Adrenal gland (tissue), 12 donors: ENCODE results near the gene TMPRSS4. TPM values are rescaled to one million over a fixed set of nuclear protein-coding genes. Genes with fewer than 3 reads are reported as not detected.
A peak's percentile ranks its signal among the peaks of the same experiment; 100 is the strongest.

ENCODE experiments used
- DNase-seq, 7 donors: peaks; one replicate each; pipeline ENCODE4 v3.0.0-alpha.2; 2019 to 2020
- H3K27ac ChIP-seq, 5 donors: fragments of 200-600 bp; sonication (generic) in 4 of 5; 1 replicate in 3 of 5; 2 replicates in 2 of 5; pipeline versions ENCODE4 v1.5.1 to v1.8.0; 2016 to 2020; ENCODE audit warnings: mild to moderate bottlenecking in 1 of 5
- H3K27me3 ChIP-seq: fragments of 200-600 bp; 2 replicates; pipeline ENCODE4 v1.8.0; 2021
- H3K36me3 ChIP-seq, 2 donors: fragments of 200-600 bp; replicated peaks in 1 of 2; 1 replicate in 1 of 2; 2 replicates in 1 of 2; pipeline versions ENCODE4 v1.5.1 to v1.8.0; 2018 to 2022
- H3K4me1 ChIP-seq, 2 donors: fragments of 200-600 bp; replicated peaks in 1 of 2; 1 replicate in 1 of 2; 2 replicates in 1 of 2; pipeline versions ENCODE4 v1.5.1 to v1.8.0; 2018 to 2021
- H3K4me3 ChIP-seq, 4 donors: fragments of 200-600 bp; sonication (generic) in 3 of 4; one replicate each; pipeline ENCODE4 v1.5.1; 2016 to 2018
- H3K9me3 ChIP-seq, 3 donors: fragments of 200-600 bp; sonication (generic) in 1 of 3; replicated peaks in 1 of 3; 1 replicate in 2 of 3; 2 replicates in 1 of 3; pipeline versions ENCODE4 v1.5.1 to v1.8.0; 2016 to 2021
- POLR2A ChIP-seq, 2 donors: fragments of 450-650 bp; IDR thresholded peaks; one replicate each; pipeline ENCODE4 v1.6.1; 2017; ENCODE audit warnings: antibody characterized with exemption in 2 of 2, mild to moderate bottlenecking in 2 of 2, moderate library complexity in 1 of 2
- WGBS, 4 donors: extraction: QIAGEN DNeasy Blood & Tissue Kit in 2 of 4; methylation state at CpG; one replicate each; pipeline versions ENCODE4 v1.1.5 to v1.1.7; 2013 to 2017; 5-methylcytosine and 5-hydroxymethylcytosine counted together
- intact Hi-C, 2 donors: fragments of 100-400 bp; cut with DNase I; formaldehyde crosslinking; loops; one replicate each; pipeline versions ENCODE4 v1.14.1 to v1.15.0; 2022 to 2023
- polyA plus RNA-seq, 3 donors: library from polyadenylated mRNA; stranded (reverse); fragments of 200-250 nt in 2 of 3; fragments of 350-450 nt in 1 of 3; fragmentation: Illumina TruSeq in 1 of 3; extraction: RNeasy Lipid Tissue Mini Kit (QIAGEN cat#74804) in 1 of 3; gene quantifications; one replicate each; pipeline ENCODE4 v1.2.3, GENCODE V29; 2013 to 2014
- total RNA-seq, 9 donors: library from RNA; depleted of rRNA in 4 of 9; stranded (reverse); fragments of >200 nt in 4 of 9; fragments of 120-200 nt in 1 of 9; fragmentation: NEBNext Ultra II Directional in 1 of 9; extraction: Animal tissue kit (Norgen Biotek cat#: 25700) in 1 of 9; gene quantifications; one replicate each; pipeline versions ENCODE4 v1.1.0 to v1.2.4, GENCODE V29; 2013 to 2023
- TF ChIP-seq, protein P1 (sequence below), 6 experiments: fragments of 450-650 bp in 4 of 6; fragments of 200-600 bp in 2 of 6; sonication (generic) in 1 of 6; IDR thresholded peaks; 1 replicate in 5 of 6; 2 replicates in 1 of 6; pipeline versions ENCODE4 v1.5.1 to v1.8.0; 2016 to 2021; ENCODE audit warnings: antibody characterized with exemption in 6 of 6, mild to moderate bottlenecking in 2 of 6, moderate library complexity in 1 of 6
- donor health status: healthy with polysubstance abuse.
- donor health status: Bipolar disorder and iron deficiency.
- donor health status: DM: yes; HTN: yes; CAD: no.
- donor health status: DM: no; HTN: no; CAD: no.
- donor health status: DM: no; HTN: no; CAD: no.
- donor health status: DM: yes; HTN: yes; CAD: no.

Gene TMPRSS4
- total and polyA plus RNA-seq, 12 donors = 0.13 to 0.43 (median 0.27) TPM; not detected in 8

DNA sequence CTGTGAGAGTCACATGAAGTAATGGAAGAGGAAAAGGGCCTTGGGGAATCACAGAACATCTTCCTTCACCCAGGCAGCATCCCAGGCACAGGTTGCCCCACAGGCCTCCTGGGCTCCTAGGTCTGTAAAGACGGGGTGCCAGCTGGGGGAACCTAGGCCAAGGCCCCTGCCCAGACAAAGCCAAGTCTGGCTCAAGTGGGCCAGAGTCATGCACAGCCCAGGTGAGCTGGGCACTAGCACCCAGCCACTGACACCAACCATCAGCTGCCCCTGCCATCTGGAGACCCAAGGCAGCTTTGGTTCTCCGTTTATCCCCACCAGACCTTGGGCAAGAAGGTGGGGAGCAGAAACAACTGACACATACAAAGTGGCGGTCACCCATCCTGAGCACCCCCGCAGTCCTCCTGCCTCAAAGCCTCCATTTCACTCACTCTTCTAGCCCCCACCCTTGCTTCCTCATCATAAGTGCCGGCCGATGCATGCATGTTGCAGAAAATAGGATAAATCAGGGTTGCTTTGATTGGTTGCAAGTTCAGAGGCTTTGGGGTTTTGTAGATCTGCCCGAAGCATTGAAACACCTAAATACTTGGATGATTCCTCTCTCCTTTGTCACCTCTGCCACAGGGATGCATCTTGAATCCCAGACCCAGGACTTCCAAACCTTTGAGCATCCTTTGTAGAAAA lies 26.5 kb upstream of the TMPRSS4 start:
- Histone ChIP-seq H3K27ac (no peak overlapping the region), H3K36me3 (no peaks in the 10 kb centered on the region), H3K4me3 (no peak overlapping the region), H3K27me3 (no peaks in the 10 kb centered on the region), H3K4me1 (no peaks in the 10 kb centered on the region), H3K9me3 (no peaks in the 10 kb centered on the region)
- TF ChIP-seq, protein P1, sequence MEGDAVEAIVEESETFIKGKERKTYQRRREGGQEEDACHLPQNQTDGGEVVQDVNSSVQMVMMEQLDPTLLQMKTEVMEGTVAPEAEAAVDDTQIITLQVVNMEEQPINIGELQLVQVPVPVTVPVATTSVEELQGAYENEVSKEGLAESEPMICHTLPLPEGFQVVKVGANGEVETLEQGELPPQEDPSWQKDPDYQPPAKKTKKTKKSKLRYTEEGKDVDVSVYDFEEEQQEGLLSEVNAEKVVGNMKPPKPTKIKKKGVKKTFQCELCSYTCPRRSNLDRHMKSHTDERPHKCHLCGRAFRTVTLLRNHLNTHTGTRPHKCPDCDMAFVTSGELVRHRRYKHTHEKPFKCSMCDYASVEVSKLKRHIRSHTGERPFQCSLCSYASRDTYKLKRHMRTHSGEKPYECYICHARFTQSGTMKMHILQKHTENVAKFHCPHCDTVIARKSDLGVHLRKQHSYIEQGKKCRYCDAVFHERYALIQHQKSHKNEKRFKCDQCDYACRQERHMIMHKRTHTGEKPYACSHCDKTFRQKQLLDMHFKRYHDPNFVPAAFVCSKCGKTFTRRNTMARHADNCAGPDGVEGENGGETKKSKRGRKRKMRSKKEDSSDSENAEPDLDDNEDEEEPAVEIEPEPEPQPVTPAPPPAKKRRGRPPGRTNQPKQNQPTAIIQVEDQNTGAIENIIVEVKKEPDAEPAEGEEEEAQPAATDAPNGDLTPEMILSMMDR (IDR thresholded peaks at IDR 0.05) = no peak
- 88 to 92% (median 91%) methylated on average over 7 of the region's 7 CpGs for WGBS, 4 donors
- peak in 2 of 7 donors; percentile 3 to 29 for DNase-seq
- intact Hi-C loops = loop anchor here (5.0 to 10.0 kb wide), 4 partner anchors 103 to 626 kb away; no protein-coding TSS in a partner anchor

DNA sequence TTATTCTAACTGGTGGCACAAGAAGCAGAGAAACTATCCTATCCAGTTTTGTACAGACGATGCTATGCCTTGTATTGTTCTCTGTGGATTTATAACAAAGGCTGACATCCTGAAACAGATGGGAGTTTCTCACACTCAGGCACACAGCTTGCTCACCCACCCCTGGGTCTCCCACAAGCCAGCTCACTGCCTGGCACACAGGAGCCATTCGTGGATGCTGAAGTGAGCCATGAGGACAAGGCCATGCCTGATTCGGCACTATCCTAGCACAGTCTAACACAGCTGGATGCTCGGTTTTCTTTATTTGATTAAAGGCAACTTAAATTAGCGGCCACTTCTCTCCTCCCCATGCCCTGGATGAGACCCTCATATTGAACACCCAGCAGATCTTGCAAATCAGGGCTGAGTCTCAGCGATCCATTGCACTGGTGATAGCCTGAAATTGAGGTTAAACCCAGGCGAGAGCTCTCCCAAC lies 25.7 kb upstream of the TMPRSS4 start:
- no peak for DNase-seq

DNA sequence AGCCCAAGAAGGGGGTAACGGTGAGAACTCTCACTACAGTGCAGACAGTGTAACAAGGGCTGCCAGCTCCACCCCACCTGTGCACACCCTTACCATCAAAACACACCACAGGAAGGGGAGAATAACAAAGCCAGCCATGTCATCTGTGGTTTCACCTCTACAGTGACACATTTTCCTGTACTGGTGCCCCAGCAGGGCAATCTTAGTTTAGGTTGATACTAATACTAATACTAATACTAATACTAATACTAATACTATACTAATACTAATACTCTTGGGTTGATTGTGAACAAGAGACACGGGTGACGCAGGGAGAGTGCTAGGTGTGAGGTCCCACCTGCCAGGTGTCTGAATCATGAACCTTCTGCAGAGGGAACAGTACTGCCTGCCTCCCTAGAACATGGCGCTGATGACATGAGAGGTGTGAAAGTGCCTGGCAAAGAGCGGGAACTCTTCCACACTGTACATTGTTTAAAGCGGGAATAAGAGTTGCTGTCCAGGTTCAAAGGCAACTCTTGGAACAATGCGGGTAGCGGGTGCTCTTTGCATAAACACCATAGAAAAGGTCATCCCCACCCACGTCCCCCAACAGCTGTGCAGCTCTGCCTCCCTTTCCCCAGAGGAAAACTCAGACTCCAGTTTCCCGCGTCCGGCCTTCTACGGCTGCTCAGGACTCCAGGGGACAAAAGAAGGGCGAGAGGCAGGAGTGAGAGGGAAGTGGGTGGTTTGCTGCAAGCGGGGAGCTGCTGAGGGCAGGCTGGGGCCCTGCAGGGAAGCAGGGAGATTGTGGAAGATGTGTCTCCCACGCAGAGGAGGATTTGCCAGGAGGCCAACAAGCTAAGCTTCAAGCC lies 25.0 kb upstream of the TMPRSS4 start:
- intact Hi-C loops = loop anchor here (5.0 to 10.0 kb wide), 4 partner anchors 105 to 627 kb away; no protein-coding TSS in a partner anchor
- Histone ChIP-seq H3K4me3 (no peak overlapping the region), H3K9me3 (no peaks in the 10 kb centered on the region), H3K27me3 (no peaks in the 10 kb centered on the region), H3K27ac (no peak overlapping the region), H3K36me3 (no peaks in the 10 kb centered on the region), H3K4me1 (no peaks in the 10 kb centered on the region)
- TF ChIP-seq, protein P1 (IDR thresholded peaks at IDR 0.05) = no peak
- no peak for TF ChIP-seq POLR2A (IDR thresholded peaks at IDR 0.05)
- WGBS, 4 donors = 79 to 91% (median 83%) methylated on average over 16 of the region's 16 CpGs
- DNase-seq = peak in 2 of 7 donors; percentile 16 to 46

More for the DNA sequence above, 25.7 kb upstream of the TMPRSS4 start:
- no peaks in the 10 kb centered on the region for H3K4me1 ChIP-seq
- intact Hi-C loops = loop anchor here (5.0 to 10.0 kb wide), 4 partner anchors 104 to 626 kb away; no protein-coding TSS in a partner anchor
- WGBS, 4 donors = 56 to 69% (median 63%) methylated on average over 7 of the region's 7 CpGs
- no peaks in the 10 kb centered on the region for H3K36me3 ChIP-seq
- H3K4me3 ChIP-seq = no peak overlapping the region
- H3K9me3 ChIP-seq = no peaks in the 10 kb centered on the region
- no peaks in the 10 kb centered on the region for H3K27me3 ChIP-seq
- no peak for TF ChIP-seq POLR2A (IDR thresholded peaks at IDR 0.05)
- TF ChIP-seq, protein P1 (IDR thresholded peaks at IDR 0.05) = no peak
- H3K27ac ChIP-seq = no peak overlapping the region

DNA sequence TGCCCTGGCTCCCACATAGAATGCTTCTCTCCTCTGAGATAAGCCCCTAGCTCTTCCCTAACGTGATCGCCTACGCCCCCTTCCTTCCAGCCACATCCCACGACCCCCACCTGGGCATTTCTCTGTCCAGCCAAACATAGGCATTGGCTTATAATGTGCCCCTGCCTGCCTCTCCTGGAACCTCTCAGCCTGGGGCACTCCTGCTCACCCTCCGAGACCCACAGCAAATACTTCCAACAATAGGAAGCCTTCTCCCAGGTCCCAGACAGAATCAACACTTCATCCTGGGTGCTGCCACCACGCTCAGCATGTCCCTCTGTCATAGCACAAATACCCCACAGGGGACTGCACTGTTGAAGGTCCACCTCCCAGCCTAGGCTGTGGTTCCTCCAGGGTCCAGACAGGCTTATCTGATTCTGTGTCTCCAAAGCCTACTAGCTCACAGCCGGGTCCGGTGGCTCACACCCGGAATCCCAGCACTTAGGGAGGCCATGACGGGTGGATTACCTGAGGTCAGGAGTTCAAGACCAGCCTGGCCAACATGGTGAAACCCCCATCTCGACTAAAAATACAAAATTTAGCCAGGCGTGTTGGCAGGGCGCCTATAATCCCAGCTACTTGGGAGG lies 24.2 kb upstream of the TMPRSS4 start:
- Histone ChIP-seq H3K27me3 (no peaks in the 10 kb centered on the region), H3K36me3 (no peaks in the 10 kb centered on the region), H3K27ac (no peak overlapping the region), H3K9me3 (no peaks in the 10 kb centered on the region), H3K4me3 (no peak overlapping the region), H3K4me1 (no peaks in the 10 kb centered on the region)
- 66 to 82% (median 76%) methylated on average over 13 of the region's 13 CpGs for WGBS, 4 donors
- intact Hi-C loops = loop anchor here (5.0 to 10.0 kb wide), 4 partner anchors 105 to 628 kb away; no protein-coding TSS in a partner anchor
- no peak for TF ChIP-seq POLR2A (IDR thresholded peaks at IDR 0.05)
- TF ChIP-seq, protein P1 (IDR thresholded peaks at IDR 0.05) = no peak
- DNase-seq = peak in 2 of 7 donors; percentile 26 to 49
